GM12878 (cell line): ENCODE measurements around the gene DEXI. TPM values are rescaled to one million over a fixed set of nuclear protein-coding genes. Genes with fewer than 3 reads are reported as not detected.
"Not testable (repeated sequence)": the region's sequence is repeated elsewhere in the genome, so short reads cannot be mapped to it uniquely, and the experiment has no call there.

Experiments
- ATAC-seq: fragments of 200-7000 bp; cut with Tn5 transposase; 3 replicates; pipeline ENCODE4 v1.9.1; 2020; ENCODE audit warnings: mild to moderate bottlenecking, moderate library complexity
- BruUV-seq: library from RNA; stranded (reverse); fragments of 400-500 nt; replicated peaks from 2 replicates; lab custom pipeline; 2021; lab: Mats Ljungman, UMichigan
- CTCF ChIA-PET: fragments of 300-600 bp; sonication (Branson Sonifier 250); formaldehyde crosslinking; extraction: SDS; loops from one replicate; lab custom pipeline; 2021; ENCODE audit warnings: inconsistent platforms; lab: Yijun Ruan, JAX
- POLR2A ChIA-PET: fragments of 350-600 bp; formaldehyde crosslinking; extraction: SDS; loops from one replicate; lab custom pipeline; 2021; ENCODE audit warnings: inconsistent platforms; lab: Charles Lee
- RAD21 ChIA-PET: fragments of 300-600 bp; sonication (Branson Sonifier 250); formaldehyde crosslinking; loops from one replicate; lab custom pipeline; 2023; ENCODE audit warnings: antibody characterized with exemption; ENCODE audit not compliant: unreplicated experiment; lab: Charles Lee
- SMC1A ChIA-PET: fragments of 300-600 bp; sonication (Branson Sonifier 250); formaldehyde crosslinking; loops from one replicate; lab custom pipeline; 2023; ENCODE audit not compliant: unreplicated experiment, uncharacterized antibody; lab: Charles Lee
- DNase-seq: peaks from one replicate; pipeline ENCODE4 v3.0.0-alpha.2; 2011; ENCODE audit warnings: low read depth, low spot score
- FAIRE-seq: peaks from 3 replicates; lab custom pipeline; 2011; peaks lifted over from hg19 to GRCh38; lab: Jason Lieb, UNC
- H2AFZ ChIP-seq: 2 replicates; pipeline ENCODE4 v1.6.0; 2011; ENCODE audit warnings: low read depth, low read length, control low read depth; ENCODE audit not compliant: control insufficient read depth
- H3K27ac ChIP-seq: 2 replicates; pipeline ENCODE4 v1.5.1; 2011; ENCODE audit warnings: control low read depth; ENCODE audit not compliant: control insufficient read depth, insufficient read depth
- H3K27me3 ChIP-seq, 2 experiments: replicated peaks in 1 of 2; 2 replicates each; pipeline versions ENCODE4 v1.6.0 to v1.6.1; 2011; ENCODE audit warnings: low read length in 1 of 2; ENCODE audit not compliant: control insufficient read depth in 2 of 2, insufficient read depth in 2 of 2
- H3K36me3 ChIP-seq, 2 experiments: 2 replicates each; pipeline ENCODE4 v1.5.1; 2011; ENCODE audit warnings: low read length in 1 of 2; ENCODE audit not compliant: control insufficient read depth in 2 of 2, insufficient read depth in 2 of 2
- H3K4me1 ChIP-seq: 2 replicates; pipeline ENCODE4 v1.6.1; 2011; ENCODE audit warnings: mild to moderate bottlenecking, low read length, moderate library complexity, mixed read lengths; ENCODE audit not compliant: control insufficient read depth, insufficient read depth
- H3K4me2 ChIP-seq: 2 replicates; pipeline ENCODE4 v1.6.0; 2011; ENCODE audit warnings: control low read depth; ENCODE audit not compliant: control insufficient read depth, insufficient read depth
- H3K4me3 ChIP-seq: fragments of 200-600 bp; sonication (generic); 2 replicates; pipeline ENCODE4 v1.5.1; 2016
- H3K79me2 ChIP-seq: 2 replicates; pipeline ENCODE4 v1.6.0; 2011; ENCODE audit warnings: low read length; ENCODE audit not compliant: control insufficient read depth, insufficient read depth
- H3K9ac ChIP-seq: 2 replicates; pipeline ENCODE4 v1.8.0; 2011; ENCODE audit warnings: low read length, control low read depth, mixed read lengths; ENCODE audit not compliant: control insufficient read depth, insufficient read depth
- H3K9me3 ChIP-seq: replicated peaks from 3 replicates; pipeline ENCODE4 v1.5.1; 2011; ENCODE audit warnings: mild to moderate bottlenecking, low read length; ENCODE audit not compliant: control insufficient read depth, insufficient read depth
- H4K20me1 ChIP-seq: 2 replicates; pipeline ENCODE4 v1.6.0; 2011; ENCODE audit not compliant: control insufficient read depth, insufficient read depth
- DPF2 ChIP-seq: fragments of 450-650 bp; IDR thresholded peaks from 2 replicates; pipeline ENCODE4 v1.6.1; 2017; ENCODE audit warnings: mild to moderate bottlenecking
- FOXM1 ChIP-seq: IDR thresholded peaks from 2 replicates; pipeline ENCODE4 v1.6.1; 2012; ENCODE audit warnings: low read depth, mild to moderate bottlenecking, inconsistent platforms, low read length, moderate library complexity
- MTA3 ChIP-seq: IDR thresholded peaks from 2 replicates; pipeline ENCODE4 v1.6.1; 2012; ENCODE audit warnings: low read length, inconsistent platforms, borderline replicate concordance
- POLR2A ChIP-seq: IDR thresholded peaks from 2 replicates; pipeline ENCODE4 v1.6.1; 2011; ENCODE audit warnings: low read depth, mild to moderate bottlenecking, low read length
- POLR2AphosphoS5 ChIP-seq: IDR thresholded peaks from 2 replicates; pipeline ENCODE4 v1.6.1; 2011; ENCODE audit warnings: mild to moderate bottlenecking, low read length, inconsistent platforms
- USF1 ChIP-seq: IDR thresholded peaks from 2 replicates; pipeline ENCODE4 v1.6.1; 2011; ENCODE audit warnings: borderline replicate concordance, low read depth, mild to moderate bottlenecking, moderate library complexity, mixed read lengths, low read length; ENCODE audit not compliant: insufficient read depth; ENCODE audit errors: extremely low read length
- ZBTB11 ChIP-seq: fragments of 450-650 bp; formaldehyde crosslinking; IDR thresholded peaks from 2 replicates; pipeline ENCODE4 v1.5.0; 2022; ENCODE audit warnings: mild to moderate bottlenecking, missing genetic modification characterization
- WGBS: methylation state at CpG from one replicate; pipeline ENCODE4 v1.1.6; 2016; ENCODE audit warnings: low lambda C conversion rate; ENCODE audit not compliant: insufficient replicate concordance, insufficient coverage; ENCODE audit errors: missing lambda C conversion rate; 5-methylcytosine and 5-hydroxymethylcytosine counted together
- in situ Hi-C: fragments of 300-500 bp; cut with MboI; formaldehyde crosslinking; loops from 9 replicates; pipeline ENCODE4 v1.14.3; 2018; ENCODE audit warnings: mixed read lengths
- intact Hi-C: fragments of 100-400 bp; cut with micrococcal nuclease; formaldehyde crosslinking; loops from one replicate; pipeline ENCODE4 v1.14.2; 2022; ENCODE audit not compliant: unreplicated experiment
- polyA plus RNA-seq, 11 experiments: library from polyadenylated mRNA; depleted of rRNA in 4 of 11; unstranded in 6 of 11; stranded (reverse) in 5 of 11; fragments of >200 nt; fragmentation: Nextera tagmentation in 4 of 11; fragmentation: Illumina TruSeq in 1 of 11; extraction: Ambion mirVana in 4 of 11; extraction: Trizol in 1 of 11; gene quantifications; 1 replicate in 1 of 11; 2 replicates in 10 of 11; pipeline versions ENCODE4 v1.2.1 to v1.2.3, GENCODE V29; 2011 to 2016; ENCODE audit warnings: inconsistent platforms in 2 of 11, missing spikeins in 2 of 11, low read depth in 1 of 11
- total RNA-seq, 4 experiments: library from RNA; depleted of rRNA in 3 of 4; stranded (reverse); fragments of >200 nt in 3 of 4; fragmentation: Illumina TruSeq in 1 of 4; extraction: Trizol in 1 of 4; gene quantifications; 2 replicates each; pipeline versions ENCODE4 v1.2.1 to v1.2.3, GENCODE V29; 2013 to 2021

Gene DEXI
- total and polyA plus RNA-seq, 10 of the 15 experiments (the other 5 are each of a cell fraction or from before 2014, with no cell fraction given): 1.4 to 26.3 (median 18.4) TPM

- TF ChIP-seq MTA3 (peak; percentile 85), USF1 (no peak), DPF2 (no peak), ZBTB11 (CRISPR knock-in tag) (no peak; the same call in 1 of the 2 replicates)
These were observed 12.2 kb downstream of the DEXI start (continued) for GRCh38 chr16:10929853-10930754.

- DNase-seq, RAD21 ChIA-PET, FAIRE-seq, intact Hi-C loops, H2AFZ ChIP-seq, H3K27ac ChIP-seq, H3K36me3 ChIP-seq, H4K20me1 ChIP-seq, H3K4me2 ChIP-seq, ATAC-seq, H3K4me1 ChIP-seq, SMC1A ChIA-PET, H3K4me3 ChIP-seq, H3K9ac ChIP-seq, in situ Hi-C loops, POLR2A ChIA-PET, H3K79me2 ChIP-seq, H3K27me3 ChIP-seq, H3K9me3 ChIP-seq: not testable (repeated sequence)
- CTCF ChIA-PET: interaction anchor here (0.7 to 0.8 kb wide), 2 partner anchors 10 to 408 kb away, joined by 3 read pairs; no protein-coding TSS in a partner anchor
- TSS peak; percentile 8 for BruUV-seq
- WGBS: 52% methylated on average over 12 of the region's 12 CpGs
- TF ChIP-seq POLR2AphosphoS5 (0 out of 2 replicates have a peak, but pooled peaks have one; percentile 9), FOXM1 (0 out of 2 replicates have a peak, but pooled peaks have one; percentile 3), POLR2A (peak; percentile 39; the same call in 1 of the 2 replicates), MTA3 (0 out of 2 replicates have a peak, but pooled peaks have one; percentile 9)
These were observed 13.2 kb downstream of the DEXI start for GRCh38 chr16:10929097-10929496.
